ENCODE results near the gene BRD7. TPM values are rescaled to one million over a fixed set of nuclear protein-coding genes. Genes with fewer than 3 reads are reported as not detected.

The BRD7 gene
- total and polyA plus RNA-seq, 4 donors, result 13.3 to 34.3 (median 14.1) TPM

GRCh38 chr16:50398336-50398735 is 29.5 kb upstream of the BRD7 start:
- WGBS, result 90% methylated on average over 5 of the region's 5 CpGs
- Histone ChIP-seq H3K27me3 (ENCODE audit: control insufficient read depth in 4 of 4, insufficient read depth in 4 of 4, low read length in 3 of 4) (no peaks in the 10 kb centered on the region), H3K36me3 (ENCODE audit: control insufficient read depth in 4 of 4, insufficient read depth in 3 of 4, low read depth in 1 of 4, low read length in 3 of 4) (no peaks in the 10 kb centered on the region), H3K4me1 (ENCODE audit: control insufficient read depth in 4 of 4, insufficient read depth in 4 of 4, low read length in 3 of 4) (no peaks in the 10 kb centered on the region), H3K9ac (ENCODE audit: low read depth in 1 of 2, low read length in 2 of 2) (no peak overlapping the region), H3K4me3 (ENCODE audit: low read depth in 1 of 3, low read length in 3 of 3) (no peak overlapping the region), H3K27ac (ENCODE audit: low read depth in 1 of 2, low read length in 2 of 2) (no peak overlapping the region), H3K9me3 (ENCODE audit: control insufficient read depth in 4 of 4, low read length in 3 of 4) (no peaks in the 10 kb centered on the region)
- no peak for DNase-seq (ENCODE audit: low spot score)
- TF ChIP-seq YY1 (IDR thresholded peaks at IDR 0.05) (no peak), NR2F2 (IDR thresholded peaks at IDR 0.05) (no peak), ATF3 (IDR thresholded peaks at IDR 0.05) (no peak), SP1 (IDR thresholded peaks at IDR 0.05) (no peak), EGR1 (IDR thresholded peaks at IDR 0.05; ENCODE audit: low read depth in 2 of 2) (no peak), MAX (IDR thresholded peaks at IDR 0.05) (no peak), HNF4G (IDR thresholded peaks at IDR 0.05) (no peak), GABPA (IDR thresholded peaks at IDR 0.05 in 1 of 2, conservative IDR thresholded peaks at IDR 0.05 in 1 of 2) (no peak), FOXA2 (IDR thresholded peaks at IDR 0.05) (no peak), HNF4A (conservative IDR thresholded peaks at IDR 0.05) (no peak), RXRA (IDR thresholded peaks at IDR 0.05) (no peak), FOXA1 (IDR thresholded peaks at IDR 0.05) (no peak), JUND (IDR thresholded peaks at IDR 0.05) (no peak)
- TF ChIP-seq, protein P1, sequence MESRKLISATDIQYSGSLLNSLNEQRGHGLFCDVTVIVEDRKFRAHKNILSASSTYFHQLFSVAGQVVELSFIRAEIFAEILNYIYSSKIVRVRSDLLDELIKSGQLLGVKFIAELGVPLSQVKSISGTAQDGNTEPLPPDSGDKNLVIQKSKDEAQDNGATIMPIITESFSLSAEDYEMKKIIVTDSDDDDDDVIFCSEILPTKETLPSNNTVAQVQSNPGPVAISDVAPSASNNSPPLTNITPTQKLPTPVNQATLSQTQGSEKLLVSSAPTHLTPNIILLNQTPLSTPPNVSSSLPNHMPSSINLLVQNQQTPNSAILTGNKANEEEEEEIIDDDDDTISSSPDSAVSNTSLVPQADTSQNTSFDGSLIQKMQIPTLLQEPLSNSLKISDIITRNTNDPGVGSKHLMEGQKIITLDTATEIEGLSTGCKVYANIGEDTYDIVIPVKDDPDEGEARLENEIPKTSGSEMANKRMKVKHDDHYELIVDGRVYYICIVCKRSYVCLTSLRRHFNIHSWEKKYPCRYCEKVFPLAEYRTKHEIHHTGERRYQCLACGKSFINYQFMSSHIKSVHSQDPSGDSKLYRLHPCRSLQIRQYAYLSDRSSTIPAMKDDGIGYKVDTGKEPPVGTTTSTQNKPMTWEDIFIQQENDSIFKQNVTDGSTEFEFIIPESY (IDR thresholded peaks at IDR 0.05), result no peak
- TF ChIP-seq, protein P2, sequence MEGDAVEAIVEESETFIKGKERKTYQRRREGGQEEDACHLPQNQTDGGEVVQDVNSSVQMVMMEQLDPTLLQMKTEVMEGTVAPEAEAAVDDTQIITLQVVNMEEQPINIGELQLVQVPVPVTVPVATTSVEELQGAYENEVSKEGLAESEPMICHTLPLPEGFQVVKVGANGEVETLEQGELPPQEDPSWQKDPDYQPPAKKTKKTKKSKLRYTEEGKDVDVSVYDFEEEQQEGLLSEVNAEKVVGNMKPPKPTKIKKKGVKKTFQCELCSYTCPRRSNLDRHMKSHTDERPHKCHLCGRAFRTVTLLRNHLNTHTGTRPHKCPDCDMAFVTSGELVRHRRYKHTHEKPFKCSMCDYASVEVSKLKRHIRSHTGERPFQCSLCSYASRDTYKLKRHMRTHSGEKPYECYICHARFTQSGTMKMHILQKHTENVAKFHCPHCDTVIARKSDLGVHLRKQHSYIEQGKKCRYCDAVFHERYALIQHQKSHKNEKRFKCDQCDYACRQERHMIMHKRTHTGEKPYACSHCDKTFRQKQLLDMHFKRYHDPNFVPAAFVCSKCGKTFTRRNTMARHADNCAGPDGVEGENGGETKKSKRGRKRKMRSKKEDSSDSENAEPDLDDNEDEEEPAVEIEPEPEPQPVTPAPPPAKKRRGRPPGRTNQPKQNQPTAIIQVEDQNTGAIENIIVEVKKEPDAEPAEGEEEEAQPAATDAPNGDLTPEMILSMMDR (IDR thresholded peaks at IDR 0.05; ENCODE audit: low read depth, low read length, missing input control), result no peak

- no peak overlapping the region for H3K9ac ChIP-seq (ENCODE audit: low read depth in 1 of 2, low read length in 2 of 2)
- no peak for TF ChIP-seq REST (IDR thresholded peaks at IDR 0.05)
- TF ChIP-seq ATF3 (IDR thresholded peaks at IDR 0.05), result no peak
- no peak for TF ChIP-seq MAX (IDR thresholded peaks at IDR 0.05)
- no peak for TF ChIP-seq GABPA (IDR thresholded peaks at IDR 0.05 in 1 of 2, conservative IDR thresholded peaks at IDR 0.05 in 1 of 2)
- no peak for TF ChIP-seq FOXA1 (IDR thresholded peaks at IDR 0.05)
- H3K4me3 ChIP-seq (ENCODE audit: low read depth in 1 of 3, low read length in 3 of 3), result no peak overlapping the region
- H3K27me3 ChIP-seq (ENCODE audit: control insufficient read depth in 4 of 4, insufficient read depth in 4 of 4, low read length in 3 of 4), result no peaks in the 10 kb centered on the region
- 83% methylated on average over 8 of the region's 8 CpGs for WGBS
- no peaks in the 10 kb centered on the region for H3K4me1 ChIP-seq (ENCODE audit: control insufficient read depth in 4 of 4, insufficient read depth in 4 of 4, low read length in 3 of 4)
- H3K9me3 ChIP-seq (ENCODE audit: control insufficient read depth in 4 of 4, low read length in 3 of 4), result no peaks in the 10 kb centered on the region
- no peak for DNase-seq (ENCODE audit: low spot score)
- no peak overlapping the region for H3K27ac ChIP-seq (ENCODE audit: low read depth in 1 of 2, low read length in 2 of 2)
- H3K36me3 ChIP-seq (ENCODE audit: control insufficient read depth in 4 of 4, insufficient read depth in 3 of 4, low read depth in 1 of 4, low read length in 3 of 4), result no peaks in the 10 kb centered on the region
Observed at GRCh38 chr16:50396761-50397535, 28.2 kb upstream of the BRD7 start.

Measured in liver (tissue), 9 donors.